Activated naive CD4-positive, alpha-beta T cell treated with anti-CD3 and anti-CD28 coated beads, Interleukin-2, amount 50 U/mL, for 16 hours (primary cell): ENCODE results near the gene GRPEL1.
"Not testable (repeated sequence)": the region's sequence is repeated elsewhere in the genome, so short reads cannot be mapped to it uniquely, and the experiment has no call there.

ENCODE experiments used
- DNase-seq: peaks from one replicate; pipeline ENCODE4 v3.0.0-alpha.2; 2020

Gene GRPEL1

GRCh38 chr4:7089213-7089986 lies 21.5 kb upstream of the GRPEL1 start:
- no peak for DNase-seq

GRCh38 chr4:7087036-7087435 lies 19.2 kb upstream of the GRPEL1 start:
- no peak for DNase-seq

- no peak for DNase-seq
These were observed 18.5 kb upstream of the GRPEL1 start for GRCh38 chr4:7086384-7086783.

- not testable (repeated sequence) for DNase-seq
These were observed 16.7 kb upstream of the GRPEL1 start for GRCh38 chr4:7084564-7084961.

- DNase-seq = no peak
These were observed 16.0 kb upstream of the GRPEL1 start for GRCh38 chr4:7083597-7084563.

GRCh38 chr4:7079909-7080308 lies 12.0 kb upstream of the GRPEL1 start:
- DNase-seq = not testable (repeated sequence)

GRCh38 chr4:7079483-7079882 lies 11.6 kb upstream of the GRPEL1 start:
- DNase-seq = not testable (repeated sequence)

GRCh38 chr4:7078025-7078424 lies 10.2 kb upstream of the GRPEL1 start:
- DNase-seq = no peak

- DNase-seq = no peak
These were observed 9.5 kb upstream of the GRPEL1 start for GRCh38 chr4:7077371-7077770.

GRCh38 chr4:7076696-7077082 lies 8.8 kb upstream of the GRPEL1 start:
- no peak for DNase-seq

- DNase-seq = no peak
These were observed 8.3 kb upstream of the GRPEL1 start for GRCh38 chr4:7075962-7076695.

GRCh38 chr4:7074426-7074825 lies 6.6 kb upstream of the GRPEL1 start:
- no peak for DNase-seq

- DNase-seq = no peak
These were observed 5.9 kb upstream of the GRPEL1 start for GRCh38 chr4:7073526-7074390.

GRCh38 chr4:7073059-7073458 lies 5.2 kb upstream of the GRPEL1 start:
- no peak for DNase-seq

GRCh38 chr4:7070729-7071511 lies 3.1 kb upstream of the GRPEL1 start:
- peak; percentile 87 for DNase-seq

- DNase-seq = no peak
These were observed 1.0 kb upstream of the GRPEL1 start for GRCh38 chr4:7068883-7069282.

- DNase-seq = no peak
These were observed 497 bp upstream of the GRPEL1 start for GRCh38 chr4:7068279-7068842.

GRCh38 chr4:7067126-7067451 lies 775 bp downstream of the GRPEL1 start:
- DNase-seq = no peak

GRCh38 chr4:7066493-7066892 lies 1.4 kb downstream of the GRPEL1 start:
- DNase-seq = no peak

- DNase-seq = no peak
These were observed 1.9 kb downstream of the GRPEL1 start for GRCh38 chr4:7066006-7066405.

GRCh38 chr4:7063362-7063761 lies 4.5 kb downstream of the GRPEL1 start:
- DNase-seq = no peak
